Dedifferentiated amniotic fluid mesenchymal stem cell (primary cell): Measurements from ENCODE around the gene WDR89.
A peak's percentile ranks its signal among the peaks of the same experiment; 100 is the strongest.
"Not testable (repeated sequence)": the region's sequence is repeated elsewhere in the genome, so short reads cannot be mapped to it uniquely, and the experiment has no call there.

Experiments
- DNase-seq: peaks from one replicate; pipeline ENCODE4 v3.0.0-alpha.2; 2016; ENCODE audit errors: extremely low spot score

The WDR89 gene

GRCh38 chr14:63654346-63654745, 12.7 kb upstream of the WDR89 start:
- DNase-seq, result peak; percentile 28

GRCh38 chr14:63652406-63652805, 10.7 kb upstream of the WDR89 start:
- DNase-seq, result no peak

GRCh38 chr14:63650256-63650952, 8.7 kb upstream of the WDR89 start:
- no peak for DNase-seq

- no peak for DNase-seq
Observed at GRCh38 chr14:63647696-63648410, 6.2 kb upstream of the WDR89 start.

GRCh38 chr14:63644741-63645140, 3.1 kb upstream of the WDR89 start:
- no peak for DNase-seq

- DNase-seq, result no peak
Observed at GRCh38 chr14:63642656-63643382, 1.1 kb upstream of the WDR89 start.

- DNase-seq, result peak; percentile 97
Observed at GRCh38 chr14:63642229-63642611, 549 bp upstream of the WDR89 start.

GRCh38 chr14:63638493-63638892, 3.2 kb downstream of the WDR89 start:
- no peak for DNase-seq

- DNase-seq, result not testable (repeated sequence)
Observed at GRCh38 chr14:63636094-63636635, 5.5 kb downstream of the WDR89 start.

GRCh38 chr14:63633801-63634200, 7.9 kb downstream of the WDR89 start:
- DNase-seq, result no peak

GRCh38 chr14:63632932-63633514, 8.6 kb downstream of the WDR89 start:
- DNase-seq, result peak; percentile 19

GRCh38 chr14:63624701-63625100, 17.0 kb downstream of the WDR89 start:
- no peak for DNase-seq

GRCh38 chr14:63624203-63624602, 17.5 kb downstream of the WDR89 start:
- DNase-seq, result no peak

GRCh38 chr14:63621975-63622374, 19.7 kb downstream of the WDR89 start:
- DNase-seq, result not testable (repeated sequence)

- no peak for DNase-seq
Observed at GRCh38 chr14:63616015-63616414, 25.7 kb downstream of the WDR89 start.

GRCh38 chr14:63614679-63615363, 26.9 kb downstream of the WDR89 start:
- DNase-seq, result no peak

GRCh38 chr14:63611078-63611477, 30.6 kb downstream of the WDR89 start:
- DNase-seq, result no peak

- DNase-seq, result no peak
Observed at GRCh38 chr14:63605041-63605532, 36.6 kb downstream of the WDR89 start.

GRCh38 chr14:63604626-63605025, 37.0 kb downstream of the WDR89 start:
- no peak for DNase-seq

GRCh38 chr14:63603749-63604277, 37.9 kb downstream of the WDR89 start:
- DNase-seq, result no peak

GRCh38 chr14:63598807-63599206, 42.9 kb downstream of the WDR89 start:
- no peak for DNase-seq
